ENCODE data around the gene RNF207. TPM values are rescaled to one million over a fixed set of nuclear protein-coding genes. Genes with fewer than 3 reads are reported as not detected.

RNF207 gene
- total RNA-seq, 1 donor from 2014 or later = 70.1 TPM

Other genes starting within 250 kb of the RNF207 start
- gene NPHP4, start 213.7 kb upstream of the RNF207 start, total RNA-seq = 4.3 TPM
- gene KCNAB2, start 160.2 kb upstream of the RNF207 start, total RNA-seq = 21.2 TPM
- gene CHD5, start 25.8 kb upstream of the RNF207 start, total RNA-seq = not detected
- 234 TPM for gene RPL22, start 6.5 kb upstream of the RNF207 start, total RNA-seq
- gene ICMT, start 29.8 kb downstream of the RNF207 start, total RNA-seq = 48.8 TPM
- gene HES3, start 38.1 kb downstream of the RNF207 start, total RNA-seq = not detected
- gene GPR153, start 55.0 kb downstream of the RNF207 start, total RNA-seq = 12.5 TPM
- 8.5 TPM for gene ACOT7, start 187.6 kb downstream of the RNF207 start, total RNA-seq
- gene HES2, start 213.8 kb downstream of the RNF207 start, total RNA-seq = not detected
- 0.56 TPM for gene ESPN, start 218.7 kb downstream of the RNF207 start, total RNA-seq

Measured in Right ventricle myocardium superior (tissue), 1 donor.